NCI-H1694 treated with DMSO at 0.1 percent for 48 hours (cell line): ENCODE measurements around the gene TRAM2.

Experiments
- DNase-seq: peaks from one replicate; lab custom pipeline; 2025; lab: John Stamatoyannopoulos, UW

TRAM2 gene

GRCh38 chr6:52527436-52527835, 49.4 kb downstream of the TRAM2 start:
- DNase-seq = no peak

- no peak for DNase-seq
These were observed 50.2 kb downstream of the TRAM2 start for GRCh38 chr6:52526634-52527033.

- no peak for DNase-seq
These were observed 51.9 kb downstream of the TRAM2 start for GRCh38 chr6:52524918-52525317.

GRCh38 chr6:52523378-52524142, 53.3 kb downstream of the TRAM2 start:
- no peak for DNase-seq

GRCh38 chr6:52522655-52523054, 54.2 kb downstream of the TRAM2 start:
- DNase-seq = no peak

- no peak for DNase-seq
These were observed 54.7 kb downstream of the TRAM2 start for GRCh38 chr6:52522151-52522626.

- no peak for DNase-seq
These were observed 57.2 kb downstream of the TRAM2 start for GRCh38 chr6:52519618-52520017.

GRCh38 chr6:52518279-52518945, 58.4 kb downstream of the TRAM2 start:
- DNase-seq = no peak

GRCh38 chr6:52517502-52518278, 59.2 kb downstream of the TRAM2 start:
- peak; percentile 60 for DNase-seq

- DNase-seq = no peak
These were observed 59.9 kb downstream of the TRAM2 start for GRCh38 chr6:52516943-52517342.

- no peak for DNase-seq
These were observed 60.6 kb downstream of the TRAM2 start for GRCh38 chr6:52516269-52516668.

GRCh38 chr6:52515219-52515960, 61.5 kb downstream of the TRAM2 start:
- DNase-seq = no peak

- no peak for DNase-seq
These were observed 62.3 kb downstream of the TRAM2 start for GRCh38 chr6:52514514-52514913.

GRCh38 chr6:52513896-52514295, 63.0 kb downstream of the TRAM2 start:
- DNase-seq = no peak

GRCh38 chr6:52513464-52513863, 63.4 kb downstream of the TRAM2 start:
- DNase-seq = no peak

GRCh38 chr6:52512199-52512598, 64.7 kb downstream of the TRAM2 start:
- DNase-seq = no peak

GRCh38 chr6:52511572-52512151, 65.2 kb downstream of the TRAM2 start:
- no peak for DNase-seq

- DNase-seq = no peak
These were observed 65.7 kb downstream of the TRAM2 start for GRCh38 chr6:52511163-52511562.

GRCh38 chr6:52510213-52510562, 66.7 kb downstream of the TRAM2 start:
- DNase-seq = no peak

GRCh38 chr6:52509281-52510212, 67.3 kb downstream of the TRAM2 start:
- DNase-seq = no peak
